IMR-90 (cell line): ENCODE data around the gene OR52N2.

Source experiments
- CEBPB ChIP-seq: IDR thresholded peaks from 2 replicates; pipeline ENCODE4 v1.6.1; 2012; ENCODE audit warnings: low read depth, low read length, improper control_type of control experiment
- CHD1 ChIP-seq: IDR thresholded peaks from 2 replicates; pipeline ENCODE4 v1.6.1; 2012; ENCODE audit warnings: low read depth, low read length, improper control_type of control experiment
- CTCF ChIP-seq: conservative IDR thresholded peaks from 2 replicates; pipeline ENCODE4 v1.5.1; 2012; ENCODE audit warnings: mild to moderate bottlenecking, low read depth, low read length, improper control_type of control experiment
- ELK1 ChIP-seq: fragments of 150-350 bp; IDR thresholded peaks from 2 replicates; pipeline ENCODE4 v1.6.1; 2016; ENCODE audit warnings: low read depth, mild to moderate bottlenecking, low read length, moderate library complexity, borderline replicate concordance
- FOS ChIP-seq: fragments of 150-350 bp; IDR thresholded peaks from 2 replicates; pipeline ENCODE4 v1.6.1; 2016; ENCODE audit warnings: low read depth, low read length
- MAZ ChIP-seq: IDR thresholded peaks from 2 replicates; pipeline ENCODE4 v1.6.1; 2012; ENCODE audit warnings: low read depth, mild to moderate bottlenecking, low read length, improper control_type of control experiment, moderate library complexity, borderline replicate concordance
- POLR2A ChIP-seq: IDR thresholded peaks from 2 replicates; pipeline ENCODE4 v1.6.1; 2012; ENCODE audit warnings: mild to moderate bottlenecking, low read depth, low read length
- RAD21 ChIP-seq: IDR thresholded peaks from 2 replicates; pipeline ENCODE4 v1.6.1; 2012; ENCODE audit warnings: low read length, improper control_type of control experiment
- RCOR1 ChIP-seq: IDR thresholded peaks from 2 replicates; pipeline ENCODE4 v1.6.1; 2012; ENCODE audit warnings: mild to moderate bottlenecking, low read length, improper control_type of control experiment; ENCODE audit not compliant: insufficient replicate concordance
- RFX5 ChIP-seq: IDR thresholded peaks from 2 replicates; pipeline ENCODE4 v1.8.0; 2012; ENCODE audit warnings: low read depth, mild to moderate bottlenecking, low read length, moderate library complexity
- SMC3 ChIP-seq: fragments of 150-350 bp; IDR thresholded peaks from 2 replicates; pipeline ENCODE4 v1.6.1; 2016; ENCODE audit warnings: low read depth, mild to moderate bottlenecking, antibody characterized with exemption, low read length, moderate library complexity
- USF2 ChIP-seq: fragments of 150-350 bp; IDR thresholded peaks from 2 replicates; pipeline ENCODE4 v1.6.1; 2017; ENCODE audit warnings: mild to moderate bottlenecking, antibody characterized with exemption, low read length, low read depth

- TF ChIP-seq CTCF, result no peak
- no peak for TF ChIP-seq POLR2A
- TF ChIP-seq USF2, result no peak
- no peak for TF ChIP-seq SMC3
- TF ChIP-seq MAZ, result no peak
- no peak for TF ChIP-seq RCOR1
- no peak for TF ChIP-seq RFX5
- TF ChIP-seq ELK1, result no peak
- TF ChIP-seq FOS, result no peak
- no peak for TF ChIP-seq CEBPB
- no peak for TF ChIP-seq CHD1
- no peak for TF ChIP-seq RAD21
These were observed 48.9 kb downstream of the OR52N2 start, which contains the start of gene OR52E8 for GRCh38 chr11:5857590-5857989.
